Sigmoid colon (tissue), 7 donors: ENCODE data around the gene MITF. TPM values are rescaled to one million over a fixed set of nuclear protein-coding genes. Genes with fewer than 3 reads are reported as not detected.
"Not testable (repeated sequence)": the region's sequence is repeated elsewhere in the genome, so short reads cannot be mapped to it uniquely, and the experiment has no call there.

Experiments
- DNase-seq: peaks from one replicate; pipeline ENCODE4 v3.0.0-alpha.2; 2019
- H3K27ac ChIP-seq, 4 donors: fragments of 200-600 bp; sonication (generic); one replicate each; pipeline ENCODE4 v1.5.1; 2016 to 2019; ENCODE audit warnings: mild to moderate bottlenecking in 1 of 4
- H3K27me3 ChIP-seq, 3 donors: fragments of 200-600 bp; sonication (generic); one replicate each; pipeline ENCODE4 v1.5.1; 2019; ENCODE audit warnings: mild to moderate bottlenecking in 1 of 3
- H3K36me3 ChIP-seq, 4 donors: fragments of 200-600 bp; sonication (generic); one replicate each; pipeline ENCODE4 v1.5.1; 2016 to 2019
- H3K4me1 ChIP-seq, 4 donors: fragments of 200-600 bp; sonication (generic); one replicate each; pipeline ENCODE4 v1.5.1; 2017 to 2019
- H3K4me3 ChIP-seq, 4 donors: fragments of 200-600 bp; sonication (generic); one replicate each; pipeline ENCODE4 v1.5.1; 2017 to 2019; ENCODE audit warnings: mild to moderate bottlenecking in 2 of 4, moderate library complexity in 1 of 4
- H3K9me3 ChIP-seq, 4 donors: fragments of 200-600 bp in 3 of 4; sonication (generic) in 3 of 4; one replicate each; pipeline versions ENCODE4 v1.5.1 to v1.6.1; 2013 to 2019
- CTCF ChIP-seq, 4 experiments: fragments of 450-650 bp in 3 of 4; fragments of 200-600 bp in 1 of 4; IDR thresholded peaks; one replicate each; pipeline ENCODE4 v1.5.1; 2016 to 2019; ENCODE audit warnings: antibody characterized with exemption in 4 of 4, mild to moderate bottlenecking in 3 of 4, moderate library complexity in 2 of 4
- EP300 ChIP-seq, 4 donors: sonication (generic); formaldehyde crosslinking; IDR thresholded peaks; one replicate each; pipeline ENCODE4 v1.6.1; 2017; ENCODE audit warnings: antibody characterized with exemption in 4 of 4
- POLR2A ChIP-seq, 2 donors: fragments of 450-650 bp; IDR thresholded peaks; one replicate each; pipeline ENCODE4 v1.6.1; 2016; ENCODE audit warnings: antibody characterized with exemption in 2 of 2, mild to moderate bottlenecking in 2 of 2, moderate library complexity in 2 of 2
- POLR2AphosphoS5 ChIP-seq, 4 donors: sonication (generic); formaldehyde crosslinking; IDR thresholded peaks; one replicate each; pipeline ENCODE4 v1.6.1; 2017; ENCODE audit warnings: antibody characterized with exemption in 4 of 4
- WGBS, 2 donors: extraction: QIAGEN DNeasy Blood & Tissue Kit; methylation state at CpG; one replicate each; pipeline ENCODE4 v1.1.7; 2013; 5-methylcytosine and 5-hydroxymethylcytosine counted together
- intact Hi-C: fragments of 100-400 bp; cut with DNase I; formaldehyde crosslinking; loops from one replicate; pipeline ENCODE4 v1.15.1; 2023
- polyA plus RNA-seq, 3 donors: library from polyadenylated mRNA; stranded (reverse); fragments of 200-250 nt; gene quantifications; one replicate each; pipeline ENCODE4 v1.2.3, GENCODE V29; 2013
- total RNA-seq, 4 donors: library from RNA; depleted of rRNA; stranded (reverse); fragments of >200 nt; gene quantifications; one replicate each; pipeline ENCODE4 v1.1.0, GENCODE V29; 2016
- donor health status: healthy with polysubstance abuse.
- donor health status: Bipolar disorder and iron deficiency.
- donor health status: healthy.

Gene MITF
- total and polyA plus RNA-seq, 7 donors = 2.1 to 73.2 (median 65.4) TPM

DNA sequence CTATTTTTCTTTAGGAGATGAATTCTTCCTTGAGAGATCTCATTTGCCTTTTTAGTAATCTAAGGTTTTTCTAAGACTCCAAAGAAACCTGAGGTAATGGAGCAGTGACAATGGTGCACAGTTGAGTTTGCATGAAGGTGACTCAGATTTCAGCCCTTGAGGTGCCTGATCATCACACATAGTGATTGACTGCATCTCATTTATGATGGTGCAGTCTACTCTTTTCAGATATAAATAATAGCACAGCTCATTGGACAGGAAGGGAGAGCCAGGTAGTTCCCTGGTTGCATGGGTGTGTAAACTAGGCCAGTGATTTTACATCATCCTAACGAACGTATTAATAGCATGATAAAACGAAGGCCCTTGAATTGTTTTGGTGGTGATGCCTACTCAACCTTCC, 174.2 kb downstream of the MITF start:
- Histone ChIP-seq H3K27ac (no peak overlapping the region), H3K4me1 (peaks cover 0 to 6% (median 0%) of the 10 kb centered on the region in 4 donors), H3K27me3 (no peaks in the 10 kb centered on the region), H3K9me3 (peaks cover 0 to 4% (median 2%) of the 10 kb centered on the region in 4 donors), H3K4me3 (no peak overlapping the region), H3K36me3 (no peaks in the 10 kb centered on the region)
- no peak for TF ChIP-seq POLR2AphosphoS5 (IDR thresholded peaks at IDR 0.05)
- no peak for TF ChIP-seq POLR2A (IDR thresholded peaks at IDR 0.05)
- no peak for TF ChIP-seq CTCF (IDR thresholded peaks at IDR 0.05)
- no peak for TF ChIP-seq EP300 (IDR thresholded peaks at IDR 0.05)
- intact Hi-C loops = no loop called here
- DNase-seq = no peak
- WGBS, 2 donors = 90 to 96% methylated on average over 3 of the region's 3 CpGs

DNA sequence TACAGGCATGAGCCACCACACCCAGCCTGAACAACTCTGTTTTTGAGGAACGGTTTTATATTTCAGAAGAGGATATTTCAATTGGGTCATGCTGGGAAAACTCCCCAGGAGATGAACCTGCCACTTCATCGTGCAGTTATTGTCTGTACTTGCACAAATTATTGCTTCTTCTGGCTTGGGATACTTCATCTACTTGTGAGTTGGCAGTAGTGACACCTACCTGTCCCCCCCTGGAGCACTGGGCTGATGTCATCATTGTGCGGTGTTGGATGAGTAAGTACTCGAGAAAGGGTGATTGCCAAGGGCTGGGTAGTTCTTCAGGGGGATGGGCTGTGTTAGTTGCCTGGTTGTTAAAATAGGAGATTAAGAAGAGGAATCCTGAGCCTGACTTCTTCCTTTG, 175.1 kb downstream of the MITF start:
- TF ChIP-seq EP300 (IDR thresholded peaks at IDR 0.05) (no peak), POLR2A (IDR thresholded peaks at IDR 0.05) (no peak), POLR2AphosphoS5 (IDR thresholded peaks at IDR 0.05) (no peak), CTCF (IDR thresholded peaks at IDR 0.05) (no peak)
- intact Hi-C loops = no loop called here
- peaks cover 0 to 4% (median 2%) of the 10 kb centered on the region in 4 donors for H3K9me3 ChIP-seq
- no peak overlapping the region for H3K27ac ChIP-seq
- no peaks in the 10 kb centered on the region for H3K36me3 ChIP-seq
- H3K4me1 ChIP-seq = peaks cover 0 to 6% (median 0%) of the 10 kb centered on the region in 4 donors
- H3K27me3 ChIP-seq = no peaks in the 10 kb centered on the region
- no peak overlapping the region for H3K4me3 ChIP-seq
- DNase-seq = no peak
- WGBS, 2 donors = 83 to 85% methylated on average over 4 of the region's 4 CpGs

- Histone ChIP-seq H3K27ac (no peak overlapping the region), H3K4me3 (no peak overlapping the region), H3K4me1 (peaks cover 0 to 6% (median 0%) of the 10 kb centered on the region in 4 donors), H3K36me3 (no peaks in the 10 kb centered on the region), H3K27me3 (no peaks in the 10 kb centered on the region), H3K9me3 (peaks cover 0 to 4% (median 2%) of the 10 kb centered on the region in 4 donors)
- TF ChIP-seq POLR2AphosphoS5 (IDR thresholded peaks at IDR 0.05) (no peak), POLR2A (IDR thresholded peaks at IDR 0.05) (no peak), EP300 (IDR thresholded peaks at IDR 0.05) (no peak), CTCF (IDR thresholded peaks at IDR 0.05) (no peak)
- intact Hi-C loops = no loop called here
- DNase-seq = no peak
These were observed 176.5 kb downstream of the MITF start for GRCh38 chr3:69915726-69916125.

DNA sequence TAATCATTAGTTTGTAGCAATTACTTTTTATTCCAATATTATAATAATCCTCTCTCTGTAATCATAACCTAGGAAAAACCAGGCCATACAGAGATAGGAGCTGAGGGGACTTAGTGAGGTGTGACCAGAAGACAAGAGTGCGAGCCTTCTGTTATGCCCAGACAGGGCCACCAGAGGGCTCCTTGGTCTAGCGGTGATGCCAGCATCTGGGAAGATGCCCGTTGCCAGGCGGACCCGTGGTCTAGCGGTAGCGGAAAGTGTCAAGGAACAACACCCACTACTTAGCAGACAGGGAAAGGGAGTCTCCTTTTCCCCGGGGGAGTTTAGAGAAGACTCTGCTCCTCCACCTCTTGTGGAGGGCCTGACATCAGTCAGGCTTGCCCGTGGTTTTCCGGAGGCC, 180.7 kb downstream of the MITF start:
- 56 to 73% methylated on average over 10 of the region's 10 CpGs for WGBS, 2 donors
- H3K9me3 ChIP-seq, H3K36me3 ChIP-seq, H3K27ac ChIP-seq, H3K4me3 ChIP-seq, intact Hi-C loops, DNase-seq, H3K4me1 ChIP-seq, H3K27me3 ChIP-seq: not testable (repeated sequence)
- TF ChIP-seq CTCF (IDR thresholded peaks at IDR 0.05) = peak in 1 of 4 experiments; percentile 9

- no peak for DNase-seq
These were observed 182.4 kb downstream of the MITF start for GRCh38 chr3:69921651-69922050.

More at GRCh38 chr3:69921651-69922050, 182.4 kb downstream of the MITF start:
- H3K36me3 ChIP-seq = no peaks in the 10 kb centered on the region
- H3K27me3 ChIP-seq = no peaks in the 10 kb centered on the region
- intact Hi-C loops = no loop called here
- no peak overlapping the region for H3K4me3 ChIP-seq
- H3K9me3 ChIP-seq = no peaks in the 10 kb centered on the region
- TF ChIP-seq POLR2AphosphoS5 (IDR thresholded peaks at IDR 0.05) (no peak), POLR2A (IDR thresholded peaks at IDR 0.05) (no peak), EP300 (IDR thresholded peaks at IDR 0.05) (no peak), CTCF (IDR thresholded peaks at IDR 0.05) (no peak)
- peaks cover 0 to 11% (median 4%) of the 10 kb centered on the region in 4 donors for H3K4me1 ChIP-seq
- WGBS, 2 donors = 91 to 93% methylated on average over 6 of the region's 6 CpGs
- no peak overlapping the region for H3K27ac ChIP-seq
